PC-3 (cell line): ENCODE data around the gene GRIPAP1. TPM values are rescaled to one million over a fixed set of nuclear protein-coding genes. Genes with fewer than 3 reads are reported as not detected.

Source experiments
- ATAC-seq: fragments of 200-7000 bp; cut with Tn5 transposase; 2 replicates; pipeline ENCODE4 v1.9.1; 2020; ENCODE audit warnings: mild to moderate bottlenecking, moderate library complexity
- BruUV-seq: library from RNA; stranded (reverse); fragments of 400-500 nt; replicated peaks from 2 replicates; lab custom pipeline; 2021; lab: Mats Ljungman, UMichigan
- CTCF ChIA-PET: fragments of 300-600 bp; sonication (Branson Sonifier 250); formaldehyde crosslinking; loops from one replicate; lab custom pipeline; 2022; ENCODE audit warnings: antibody characterized with exemption; lab: Charles Lee
- POLR2A ChIA-PET: fragments of 300-600 bp; sonication (Branson Sonifier 250); formaldehyde crosslinking; loops from one replicate; lab custom pipeline; 2022; ENCODE audit warnings: antibody characterized with exemption; ENCODE audit not compliant: unreplicated experiment; lab: Charles Lee
- DNase-seq: peaks from one replicate; pipeline ENCODE4 v3.0.0-alpha.2; 2015
- H2AFZ ChIP-seq: fragments of 300-600 bp; sonication (generic); 2 replicates; pipeline ENCODE4 v1.6.0; 2016; ENCODE audit warnings: antibody characterized with exemption, low read length
- H3F3A ChIP-seq: fragments of 300-600 bp; sonication (generic); one replicate; pipeline ENCODE4 v1.6.0; 2017; ENCODE audit warnings: antibody characterized with exemption, low read length, control low read depth, mild to moderate bottlenecking; ENCODE audit not compliant: unreplicated experiment
- H3K27ac ChIP-seq: fragments of 300-600 bp; sonication (generic); 2 replicates; pipeline ENCODE4 v1.5.1; 2016; ENCODE audit warnings: mild to moderate bottlenecking, low read length
- H3K27me3 ChIP-seq: fragments of 300-600 bp; sonication (generic); 2 replicates; pipeline ENCODE4 v1.6.1; 2016; ENCODE audit warnings: low read length, mixed read lengths
- H3K36me3 ChIP-seq: fragments of 300-600 bp; sonication (generic); 2 replicates; pipeline ENCODE4 v1.6.1; 2016; ENCODE audit warnings: low read depth, mixed run types, low read length, mixed read lengths
- H3K4me1 ChIP-seq: fragments of 300-600 bp; sonication (generic); 2 replicates; pipeline ENCODE4 v1.5.1; 2016; ENCODE audit warnings: low read length; ENCODE audit not compliant: insufficient read depth
- H3K4me2 ChIP-seq: fragments of 300-600 bp; sonication (generic); 2 replicates; pipeline ENCODE4 v1.6.0; 2016; ENCODE audit warnings: low read length
- H3K4me3 ChIP-seq: fragments of 300-600 bp; sonication (generic); 2 replicates; pipeline ENCODE4 v1.5.1; 2016; ENCODE audit warnings: mild to moderate bottlenecking, low read length, mixed read lengths
- H3K79me2 ChIP-seq: fragments of 300-600 bp; sonication (generic); 2 replicates; pipeline ENCODE4 v1.6.1; 2017; ENCODE audit warnings: low read length, mixed read lengths
- H3K9ac ChIP-seq: fragments of 300-600 bp; sonication (generic); 2 replicates; pipeline ENCODE4 v1.6.0; 2016; ENCODE audit warnings: mild to moderate bottlenecking, low read length
- H3K9me2 ChIP-seq: fragments of 300-600 bp; sonication (generic); replicated peaks from 2 replicates; pipeline ENCODE4 v1.6.1; 2016; ENCODE audit warnings: mixed run types, low read length, mixed read lengths
- H3K9me3 ChIP-seq: fragments of 300-600 bp; sonication (generic); 2 replicates; pipeline ENCODE4 v1.6.1; 2016; ENCODE audit warnings: low read length, mixed read lengths
- H4K20me1 ChIP-seq: fragments of 300-600 bp; sonication (generic); 2 replicates; pipeline ENCODE4 v1.6.1; 2016; ENCODE audit warnings: low read length, mixed read lengths
- CTCF ChIP-seq: fragments of 300-600 bp; sonication (generic); conservative IDR thresholded peaks from 2 replicates; pipeline ENCODE4 v1.5.1; 2017; ENCODE audit warnings: antibody characterized with exemption, low read depth, mild to moderate bottlenecking, low read length
- EZH2 ChIP-seq: fragments of 300-600 bp; sonication (generic); IDR thresholded peaks from one replicate; pipeline ENCODE4 v1.6.1; 2017; ENCODE audit warnings: antibody characterized with exemption, mild to moderate bottlenecking, low read length; ENCODE audit not compliant: unreplicated experiment
- EZH2phosphoT487 ChIP-seq: fragments of 300-600 bp; sonication (generic); IDR thresholded peaks from 2 replicates; pipeline ENCODE4 v1.6.1; 2018; ENCODE audit warnings: mild to moderate bottlenecking, antibody characterized with exemption, low read length, borderline replicate concordance
- intact Hi-C: fragments of 100-400 bp; cut with micrococcal nuclease; formaldehyde crosslinking; loops from 2 replicates; pipeline ENCODE4 v1.9.0; 2023
- total RNA-seq: library from RNA; depleted of rRNA; stranded (reverse); fragments of >200 nt; gene quantifications from 2 replicates; pipeline ENCODE4 v1.2.3, GENCODE V29; 2014

The GRIPAP1 gene
- total RNA-seq, 1 experiment from 2014 or later, result 31.1 TPM

- intact Hi-C loops, result loop anchor here (5.0 kb wide), 2 partner anchors 123 to 142 kb away; partner anchors contain the start of genes MAGIX, PQBP1 and TIMM17B
- DNase-seq (peak; percentile 95), ATAC-seq (peak; percentile 28)
- BruUV-seq, result no TSS peak
- Histone ChIP-seq H3K36me3 (peaks cover 14% of the 10 kb centered on the region), H3K4me2 (peak overlapping the region; percentile 91), H2AFZ (no peak overlapping the region), H3K79me2 (peaks cover 41% of the 10 kb centered on the region), H3K4me3 (peak overlapping the region; percentile 96), H3K27ac (peak overlapping the region; percentile 84), H4K20me1 (no peaks in the 10 kb centered on the region), H3K9me2 (no peaks in the 10 kb centered on the region), H3F3A (no peaks in the 10 kb centered on the region), H3K27me3 (no peaks in the 10 kb centered on the region), H3K9ac (peak overlapping the region; percentile 49), H3K4me1 (peaks cover 42% of the 10 kb centered on the region), H3K9me3 (no peaks in the 10 kb centered on the region)
- TF ChIP-seq EZH2phosphoT487 (no peak), EZH2 (no peak), CTCF (no peak; the same call in 1 of the 2 replicates)
- CTCF ChIA-PET, result no interaction called here
- POLR2A ChIA-PET, result interaction anchor here (0.6 kb wide), 2 partner anchors 36 to 1019 kb away, joined by 3 to 9 read pairs; no protein-coding TSS in a partner anchor
Observed at GRCh38 chrX:49039598-49040375, 37.7 kb upstream of the GRIPAP1 start.

GRCh38 chrX:49037883-49038475, 35.9 kb upstream of the GRIPAP1 start:
- Histone ChIP-seq H3K4me2 (0 out of 2 replicates have a peak overlapping the region, but pooled peaks have one; percentile 6), H3K79me2 (peaks cover 40% of the 10 kb centered on the region), H3K9me2 (no peaks in the 10 kb centered on the region), H4K20me1 (no peaks in the 10 kb centered on the region), H3F3A (no peaks in the 10 kb centered on the region), H3K36me3 (peaks cover 30% of the 10 kb centered on the region), H3K9ac (no peak overlapping the region), H3K4me1 (peaks cover 37% of the 10 kb centered on the region), H3K27ac (no peak overlapping the region), H3K9me3 (no peaks in the 10 kb centered on the region), H3K4me3 (no peak overlapping the region), H3K27me3 (no peaks in the 10 kb centered on the region), H2AFZ (no peak overlapping the region)
- peak; percentile 28 for DNase-seq
- no peak for ATAC-seq
- TF ChIP-seq EZH2, result no peak
- no peak for TF ChIP-seq EZH2phosphoT487
- no peak for TF ChIP-seq CTCF
- no TSS peak for BruUV-seq
- ChIA-PET CTCF (no interaction called here), POLR2A (no interaction called here)
- intact Hi-C loops, result no loop called here
